Activated CD4-positive, alpha-beta memory T cell treated with anti-CD3 and anti-CD28 coated beads, Interleukin-2, amount 10 ng/mL, durations not matched to agents 7 days and 5 days (primary cell): ENCODE results near the gene UCK1. TPM values are rescaled to one million over a fixed set of nuclear protein-coding genes. Genes with fewer than 3 reads are reported as not detected.
"Not testable (repeated sequence)": the region's sequence is repeated elsewhere in the genome, so short reads cannot be mapped to it uniquely, and the experiment has no call there.

Experiments used
- CTCF ChIA-PET: fragments of 350-600 bp; sonication (Branson Sonifier 250); formaldehyde crosslinking; loops from one replicate; lab custom pipeline; 2021; ENCODE audit warnings: antibody characterized with exemption, inconsistent platforms; lab: Charles Lee
- POLR2A ChIA-PET: fragments of 350-600 bp; sonication (Branson Sonifier 250); formaldehyde crosslinking; loops from one replicate; lab custom pipeline; 2021; ENCODE audit warnings: antibody characterized with exemption; lab: Charles Lee
- DNase-seq: peaks from one replicate; pipeline ENCODE4 v3.0.0-alpha.2; 2020
- H3K27ac Mint-ChIP-seq: one replicate; pipeline ENCODE4 v1.8.0; 2021; ENCODE audit warnings: mild to moderate bottlenecking, mixed read lengths
- H3K27me3 Mint-ChIP-seq: one replicate; pipeline ENCODE4 v1.8.0; 2021; ENCODE audit warnings: mixed read lengths
- H3K36me3 Mint-ChIP-seq: one replicate; pipeline ENCODE4 v1.8.0; 2021; ENCODE audit warnings: low read depth, mixed read lengths
- H3K4me1 Mint-ChIP-seq: one replicate; pipeline ENCODE4 v1.8.0; 2021; ENCODE audit warnings: mixed read lengths
- H3K4me3 Mint-ChIP-seq: one replicate; pipeline ENCODE4 v1.8.0; 2021; ENCODE audit warnings: mild to moderate bottlenecking, mixed read lengths
- H3K9me3 Mint-ChIP-seq: one replicate; pipeline ENCODE4 v1.8.0; 2021; ENCODE audit warnings: mixed read lengths
- total RNA-seq, 2 experiments: library from RNA; stranded (reverse); gene quantifications; one replicate each; pipeline ENCODE4 v1.2.3, GENCODE V29; 2021

The UCK1 gene
- total RNA-seq, 2 experiments from 2014 or later = 23.8 to 24.6 TPM

- Mint-ChIP-seq H3K9me3 (no peaks in the 10 kb centered on the region), H3K4me1 (peaks cover 8% of the 10 kb centered on the region), H3K27ac (no peak overlapping the region), H3K4me3 (no peak overlapping the region), H3K27me3 (no peaks in the 10 kb centered on the region), H3K36me3 (peaks cover 37% of the 10 kb centered on the region)
- POLR2A ChIA-PET = interaction anchor here (1.1 to 1.2 kb wide), 2 partner anchors 11 to 20 kb away, joined by 3 to 4 read pairs; no protein-coding TSS in a partner anchor
- CTCF ChIA-PET = interaction anchor here (0.7 kb wide), 1 partner anchor 698 kb away, joined by 5 read pairs; no protein-coding TSS in a partner anchor
- DNase-seq = no peak
Observed at GRCh38 chr9:131565369-131565768, 34.3 kb upstream of the UCK1 start.

DNA sequence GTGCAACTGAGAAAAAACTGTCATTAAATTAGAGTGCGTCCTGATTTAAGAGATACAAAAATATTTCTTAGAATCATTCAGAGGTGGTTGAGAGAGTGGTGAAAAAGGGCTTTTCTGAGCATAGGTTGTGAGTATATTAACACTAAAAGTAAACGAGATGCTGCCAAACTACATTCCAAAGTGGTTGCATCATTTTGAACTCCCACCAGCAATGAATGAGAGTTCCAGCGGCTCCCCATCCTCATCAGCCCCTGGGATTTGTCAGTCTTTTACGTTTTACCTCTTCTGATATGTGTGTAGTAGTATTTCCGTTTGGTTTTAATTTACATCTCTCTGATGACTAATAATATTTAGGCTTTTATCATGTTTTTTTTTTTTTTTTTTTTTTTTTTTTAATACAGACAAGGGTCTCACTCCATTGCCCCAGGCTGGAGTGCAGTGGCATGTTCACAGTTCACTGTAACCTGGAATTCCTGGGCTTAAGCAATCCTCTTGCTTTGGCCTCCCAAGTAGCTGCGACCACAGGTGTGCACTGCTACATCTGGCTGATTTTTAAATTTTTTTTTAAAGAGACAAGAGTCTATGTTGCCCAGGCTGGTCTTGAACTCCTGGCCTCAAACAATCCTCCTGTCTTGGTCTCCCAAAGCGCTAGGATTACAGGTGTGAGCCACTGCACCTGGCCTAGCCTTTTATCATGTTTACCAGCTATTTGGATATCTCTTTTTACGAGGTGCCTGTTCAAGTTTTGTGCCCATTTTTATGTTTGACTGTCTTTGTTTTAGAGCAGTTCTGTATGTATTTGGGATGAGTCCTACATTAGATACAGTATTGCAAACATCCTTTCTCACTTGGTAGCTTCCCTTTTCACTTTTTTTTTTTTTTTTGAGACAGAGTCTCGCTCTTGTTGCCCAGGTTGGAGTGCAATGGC, 31.2 kb upstream of the UCK1 start:
- Mint-ChIP-seq H3K27ac (no peak overlapping the region), H3K4me3 (no peak overlapping the region), H3K4me1 (peaks cover 8% of the 10 kb centered on the region), H3K27me3 (no peaks in the 10 kb centered on the region), H3K36me3 (peaks cover 16% of the 10 kb centered on the region), H3K9me3 (no peaks in the 10 kb centered on the region)
- no peak for DNase-seq
- CTCF ChIA-PET = no interaction called here
- POLR2A ChIA-PET = interaction anchor here (0.6 to 0.9 kb wide), 2 partner anchors 17 to 468 kb away, joined by 3 read pairs; no protein-coding TSS in a partner anchor

GRCh38 chr9:131559421-131560000, 28.4 kb upstream of the UCK1 start:
- Mint-ChIP-seq H3K9me3 (no peaks in the 10 kb centered on the region), H3K36me3 (peaks cover 8% of the 10 kb centered on the region), H3K4me1 (peaks cover 4% of the 10 kb centered on the region), H3K27ac (no peak overlapping the region), H3K4me3 (no peak overlapping the region), H3K27me3 (peaks cover 18% of the 10 kb centered on the region)
- DNase-seq = no peak
- POLR2A ChIA-PET = interaction anchor here (1.0 kb wide), 1 partner anchor 56 kb away, joined by 3 read pairs; the partner anchor contains the start of gene POMT1
- CTCF ChIA-PET = interaction anchor here (0.9 to 2.4 kb wide), 2 partner anchors 59 to 210 kb away, joined by 3 to 11 read pairs; no protein-coding TSS in a partner anchor

DNA sequence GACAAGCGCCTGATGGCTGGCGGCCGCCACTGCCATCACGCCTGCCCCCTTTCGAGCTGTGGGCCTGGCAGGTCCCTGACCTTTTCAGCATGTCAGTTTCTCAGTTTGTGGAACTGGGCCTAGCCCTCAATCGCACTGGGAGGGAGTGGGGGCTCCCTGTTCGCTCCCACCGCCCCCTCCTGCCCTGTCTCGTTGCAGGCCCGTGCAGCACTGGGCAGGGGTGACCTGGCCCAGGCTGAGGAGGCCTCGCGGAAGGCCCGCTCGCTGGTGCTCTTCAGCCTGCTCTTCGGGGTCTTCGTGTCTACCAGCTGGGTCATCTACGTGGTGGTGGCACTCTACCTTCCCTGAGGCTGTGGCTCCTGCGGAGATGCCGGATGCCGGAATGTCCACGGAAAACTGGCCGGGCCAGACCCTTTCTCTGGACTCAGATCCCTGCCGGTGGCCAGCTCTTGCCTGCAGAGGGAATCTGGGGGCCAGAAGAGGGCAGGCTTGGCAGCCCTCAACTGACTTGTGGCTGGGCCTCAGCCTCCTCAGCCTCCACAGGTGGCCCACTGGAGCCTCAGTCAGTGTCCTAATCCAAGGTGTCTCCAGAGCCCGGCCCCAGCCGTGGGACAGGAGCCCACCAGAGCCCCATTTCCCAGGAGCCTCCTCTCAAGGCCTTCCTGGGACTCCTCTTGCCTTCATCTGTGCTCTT, 26.9 kb upstream of the UCK1 start:
- H3K4me3 Mint-ChIP-seq = no peak overlapping the region
- CTCF ChIA-PET = no interaction called here
- peaks cover 4% of the 10 kb centered on the region for H3K4me1 Mint-ChIP-seq
- DNase-seq = no peak
- POLR2A ChIA-PET = no interaction called here
- no peaks in the 10 kb centered on the region for H3K9me3 Mint-ChIP-seq
- peaks cover 26% of the 10 kb centered on the region for H3K27me3 Mint-ChIP-seq
- H3K36me3 Mint-ChIP-seq = peaks cover 8% of the 10 kb centered on the region
- no peak overlapping the region for H3K27ac Mint-ChIP-seq

DNA sequence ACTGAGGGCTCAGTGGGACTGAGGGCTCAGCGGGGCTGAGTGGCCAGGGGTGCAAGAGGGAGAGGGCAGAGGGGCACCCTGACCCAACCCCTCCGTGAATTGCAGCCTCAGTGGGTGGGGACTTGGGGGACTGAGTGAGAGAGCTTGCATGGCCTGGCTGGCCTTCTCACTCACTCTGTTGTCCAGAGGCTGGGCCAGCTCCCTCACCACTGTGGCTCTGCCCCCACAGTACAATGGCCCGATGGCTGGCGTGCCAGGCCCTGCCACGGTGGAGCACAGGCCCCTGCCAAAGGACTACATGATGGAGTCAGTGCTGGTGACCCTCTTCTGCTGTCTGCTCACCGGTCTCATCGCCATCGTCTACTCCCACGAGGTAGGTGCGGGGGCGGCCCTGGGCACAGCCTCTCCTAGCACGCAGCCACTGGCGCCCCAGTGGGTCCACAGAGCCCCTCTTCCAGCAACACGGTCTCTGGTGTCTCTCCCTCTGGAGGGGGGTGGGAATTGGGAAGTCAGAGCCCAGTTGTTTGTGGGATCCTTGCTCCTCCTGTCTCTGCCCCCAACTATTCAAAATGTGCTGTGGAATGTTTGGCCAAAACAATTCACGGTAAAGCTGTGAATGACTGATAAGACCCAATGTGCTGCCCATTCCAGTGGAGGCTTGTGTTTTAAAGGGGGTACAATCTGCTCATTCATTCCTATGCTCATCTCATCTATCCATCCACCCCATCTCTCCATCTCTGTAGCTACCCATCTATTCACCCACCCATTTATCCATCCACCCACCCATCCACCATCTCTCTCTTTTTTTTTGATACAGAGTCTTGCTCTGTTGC, 25.0 kb upstream of the UCK1 start:
- POLR2A ChIA-PET = no interaction called here

GRCh38 chr9:131554843-131555351, 23.8 kb upstream of the UCK1 start:
- Mint-ChIP-seq H3K9me3 (no peaks in the 10 kb centered on the region), H3K4me3 (no peak overlapping the region), H3K4me1 (peaks cover 4% of the 10 kb centered on the region), H3K36me3 (no peaks in the 10 kb centered on the region), H3K27me3 (peaks cover 41% of the 10 kb centered on the region), H3K27ac (no peak overlapping the region)
- CTCF ChIA-PET = no interaction called here
- POLR2A ChIA-PET = interaction anchor here (1.3 to 2.1 kb wide), 2 partner anchors 11 to 14 kb away, joined by 3 to 7 read pairs; no protein-coding TSS in a partner anchor
- no peak for DNase-seq

More for the DNA sequence above, 25.0 kb upstream of the UCK1 start:
- no peaks in the 10 kb centered on the region for H3K36me3 Mint-ChIP-seq
- peaks cover 33% of the 10 kb centered on the region for H3K27me3 Mint-ChIP-seq
- H3K27ac Mint-ChIP-seq = no peak overlapping the region
- H3K9me3 Mint-ChIP-seq = no peaks in the 10 kb centered on the region
- DNase-seq = no peak
- CTCF ChIA-PET = no interaction called here
- peaks cover 4% of the 10 kb centered on the region for H3K4me1 Mint-ChIP-seq
- no peak overlapping the region for H3K4me3 Mint-ChIP-seq

GRCh38 chr9:131554087-131554842, 23.2 kb upstream of the UCK1 start:
- POLR2A ChIA-PET = interaction anchor here (1.2 to 2.1 kb wide), 3 partner anchors 12 to 26 kb away, joined by 3 to 7 read pairs (median 3); no protein-coding TSS in a partner anchor
- CTCF ChIA-PET = no interaction called here

DNA sequence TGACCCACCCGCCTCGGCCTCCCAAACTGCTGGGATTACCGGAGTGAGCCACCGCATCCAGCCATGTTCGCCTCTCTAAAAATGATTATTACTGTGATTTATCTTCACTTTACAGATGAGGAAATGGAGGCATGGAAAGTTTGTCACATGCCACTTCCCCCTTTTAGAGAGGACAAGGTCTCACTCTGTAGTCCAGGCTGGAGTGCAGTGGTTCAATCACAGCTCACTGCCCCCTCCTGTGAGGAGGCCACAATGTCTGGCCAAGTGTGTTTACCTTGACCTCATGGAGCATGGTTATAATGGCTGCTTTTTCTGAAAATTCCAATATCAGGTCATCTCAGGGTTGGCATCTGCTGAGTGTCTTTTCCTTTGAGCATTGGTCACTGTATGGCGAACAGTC, 21.0 kb upstream of the UCK1 start:
- Mint-ChIP-seq H3K4me1 (peaks cover 6% of the 10 kb centered on the region), H3K27ac (no peak overlapping the region), H3K4me3 (no peak overlapping the region), H3K36me3 (peaks cover 7% of the 10 kb centered on the region), H3K9me3 (no peaks in the 10 kb centered on the region), H3K27me3 (peaks cover 70% of the 10 kb centered on the region)
- ChIA-PET CTCF (no interaction called here), POLR2A (no interaction called here)
- no peak for DNase-seq

More at GRCh38 chr9:131554087-131554842, 23.2 kb upstream of the UCK1 start:
- no peak overlapping the region for H3K27ac Mint-ChIP-seq
- no peaks in the 10 kb centered on the region for H3K36me3 Mint-ChIP-seq
- no peaks in the 10 kb centered on the region for H3K9me3 Mint-ChIP-seq
- H3K4me3 Mint-ChIP-seq = no peak overlapping the region
- H3K4me1 Mint-ChIP-seq = peaks cover 4% of the 10 kb centered on the region
- DNase-seq = no peak
- H3K27me3 Mint-ChIP-seq = peaks cover 47% of the 10 kb centered on the region

GRCh38 chr9:131550465-131550864, 19.4 kb upstream of the UCK1 start:
- CTCF ChIA-PET = interaction anchor here (0.6 kb wide), 1 partner anchor 24 kb away, joined by 3 read pairs; no protein-coding TSS in a partner anchor
- H3K9me3 Mint-ChIP-seq, POLR2A ChIA-PET: not testable (repeated sequence)

GRCh38 chr9:131549186-131549585, 18.1 kb upstream of the UCK1 start:
- POLR2A ChIA-PET, CTCF ChIA-PET, H3K27ac Mint-ChIP-seq, H3K4me1 Mint-ChIP-seq, DNase-seq, H3K9me3 Mint-ChIP-seq, H3K4me3 Mint-ChIP-seq: not testable (repeated sequence)
- peaks cover 11% of the 10 kb centered on the region for H3K36me3 Mint-ChIP-seq
- peaks cover 73% of the 10 kb centered on the region for H3K27me3 Mint-ChIP-seq

More at GRCh38 chr9:131550465-131550864, 19.4 kb upstream of the UCK1 start:
- not testable (repeated sequence) for DNase-seq, H3K27ac Mint-ChIP-seq, H3K4me3 Mint-ChIP-seq, H3K36me3 Mint-ChIP-seq
- Mint-ChIP-seq H3K4me1 (peaks cover 11% of the 10 kb centered on the region), H3K27me3 (peaks cover 70% of the 10 kb centered on the region)

- Mint-ChIP-seq H3K9me3 (peaks cover 15% of the 10 kb centered on the region), H3K27me3 (peaks cover 63% of the 10 kb centered on the region), H3K36me3 (peaks cover 20% of the 10 kb centered on the region), H3K4me3 (peak overlapping the region; percentile 58), H3K4me1 (peaks cover 7% of the 10 kb centered on the region), H3K27ac (no peak overlapping the region)
- ChIA-PET POLR2A (no interaction called here), CTCF (no interaction called here)
- no peak for DNase-seq
Observed at GRCh38 chr9:131546336-131547084, 15.4 kb upstream of the UCK1 start.
